RPMI8226 (cell line): ENCODE results near the gene ZNF197.
"Not testable (repeated sequence)": the region's sequence is repeated elsewhere in the genome, so short reads cannot be mapped to it uniquely, and the experiment has no call there.

Source experiments
- DNase-seq: peaks from one replicate; pipeline ENCODE4 v3.0.0-alpha.2; 2015

Gene ZNF197

DNA sequence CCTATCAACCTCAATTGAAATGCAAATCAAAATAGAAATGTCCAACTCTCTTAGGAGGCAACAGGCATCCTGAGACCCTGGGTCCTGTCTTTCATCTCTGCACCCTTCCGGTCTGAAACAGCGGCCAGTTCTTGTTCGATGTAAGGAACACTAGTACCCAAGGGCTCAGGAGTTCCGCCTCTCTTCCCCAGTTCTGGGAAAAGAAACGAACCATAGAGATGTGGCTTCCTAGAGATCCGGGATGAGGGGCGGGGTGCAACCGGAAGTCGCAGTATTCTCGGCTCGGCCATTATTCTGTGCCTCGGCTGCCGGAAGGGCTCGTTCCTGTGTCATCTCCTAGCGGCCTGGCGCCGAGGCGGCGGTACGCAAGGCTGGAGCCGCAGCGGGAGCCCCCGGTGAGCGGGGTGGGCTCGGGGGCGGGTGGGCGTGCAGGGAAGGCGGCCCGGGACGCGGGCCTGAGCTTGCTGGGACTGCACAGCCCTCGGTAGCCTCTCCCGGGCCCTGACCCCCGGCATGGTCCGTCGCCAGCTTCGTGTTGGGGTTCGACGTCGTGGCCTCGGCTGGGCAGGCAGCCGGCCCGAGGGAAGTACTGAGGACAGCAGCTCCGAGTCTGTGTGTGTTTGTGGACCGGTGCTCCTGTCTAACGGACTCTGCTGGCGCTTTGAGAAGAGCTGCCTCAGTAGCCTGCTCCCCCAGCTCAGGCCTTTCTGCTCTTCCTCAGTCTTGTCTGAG is at the start of gene ZNF197:
Gene ZNF197 (plus strand): TSS at position 288 of the 732 bp plus-strand sequence. CDS start 4,119 bp downstream, outside the sequence.
- peak; percentile 79 for DNase-seq

DNA sequence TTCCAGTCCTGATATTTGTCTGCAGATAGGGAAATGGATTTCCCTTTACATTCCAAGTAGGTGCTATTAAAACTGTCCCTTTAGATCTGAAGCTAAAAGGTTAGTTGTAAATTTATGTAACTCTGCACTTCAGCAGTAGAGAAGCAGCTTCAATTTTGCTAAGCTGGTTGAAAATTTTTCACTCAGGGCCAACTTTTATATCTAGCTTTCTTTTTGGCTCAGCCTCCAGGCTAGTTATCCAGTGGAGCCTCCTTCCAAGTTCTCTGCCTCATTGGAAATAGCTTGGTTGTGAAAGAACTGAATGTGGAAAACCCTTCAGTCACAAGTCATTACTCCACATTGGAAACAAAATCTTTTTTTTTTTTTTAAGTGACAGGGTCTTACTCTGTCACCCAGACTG is 48.2 kb upstream of the ZNF197 start:
- no peak for DNase-seq

DNA sequence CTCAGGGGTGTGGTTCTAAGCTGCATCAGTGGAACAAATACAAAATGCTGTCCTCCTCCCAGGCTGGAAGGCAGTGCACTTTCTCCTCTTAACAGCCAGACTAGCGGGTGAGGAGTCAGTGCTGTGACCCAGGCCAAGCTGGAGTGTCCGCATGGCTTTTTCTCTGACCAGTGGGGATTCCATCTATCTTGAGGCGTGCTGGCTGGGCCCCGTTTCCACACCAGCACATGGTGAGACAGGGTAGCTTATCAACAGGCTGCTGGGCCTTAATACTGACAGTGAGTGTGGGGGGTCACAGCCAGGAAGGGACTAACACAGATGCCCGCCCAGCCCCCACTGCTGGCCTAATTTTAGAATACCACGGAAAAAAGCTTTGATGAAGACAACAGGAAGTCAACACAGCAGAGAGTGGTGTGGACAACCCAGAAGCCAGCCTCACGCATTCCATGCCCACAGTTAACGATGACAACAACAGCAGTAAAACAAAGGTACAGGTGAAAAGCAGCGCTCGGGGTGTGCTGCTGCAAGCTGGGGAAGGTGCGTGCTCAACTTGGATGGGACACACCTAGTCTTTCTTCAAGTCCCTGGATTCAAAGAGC is 47.4 kb upstream of the ZNF197 start:
- DNase-seq = not testable (repeated sequence)

DNA sequence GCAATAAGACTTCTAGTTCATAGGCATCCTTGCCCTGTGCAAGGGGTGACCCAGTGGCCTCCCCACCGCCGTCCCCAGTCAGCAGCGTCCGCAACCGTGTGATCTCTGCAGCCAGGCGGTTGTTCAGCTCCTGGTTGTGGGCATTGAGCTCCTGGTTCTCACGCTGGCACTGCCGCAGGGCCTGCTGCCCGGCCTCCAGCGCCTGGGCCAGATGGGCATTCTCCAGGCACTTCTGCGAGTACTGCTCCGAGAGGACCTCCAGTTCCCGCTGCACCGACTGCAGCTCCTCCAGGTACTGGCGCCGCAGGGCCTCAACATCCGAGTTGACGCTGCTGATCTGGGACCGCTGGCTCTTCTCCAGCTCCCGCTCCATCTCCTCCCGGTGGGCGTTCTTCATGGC is 46.5 kb upstream of the ZNF197 start:
- not testable (repeated sequence) for DNase-seq

DNA sequence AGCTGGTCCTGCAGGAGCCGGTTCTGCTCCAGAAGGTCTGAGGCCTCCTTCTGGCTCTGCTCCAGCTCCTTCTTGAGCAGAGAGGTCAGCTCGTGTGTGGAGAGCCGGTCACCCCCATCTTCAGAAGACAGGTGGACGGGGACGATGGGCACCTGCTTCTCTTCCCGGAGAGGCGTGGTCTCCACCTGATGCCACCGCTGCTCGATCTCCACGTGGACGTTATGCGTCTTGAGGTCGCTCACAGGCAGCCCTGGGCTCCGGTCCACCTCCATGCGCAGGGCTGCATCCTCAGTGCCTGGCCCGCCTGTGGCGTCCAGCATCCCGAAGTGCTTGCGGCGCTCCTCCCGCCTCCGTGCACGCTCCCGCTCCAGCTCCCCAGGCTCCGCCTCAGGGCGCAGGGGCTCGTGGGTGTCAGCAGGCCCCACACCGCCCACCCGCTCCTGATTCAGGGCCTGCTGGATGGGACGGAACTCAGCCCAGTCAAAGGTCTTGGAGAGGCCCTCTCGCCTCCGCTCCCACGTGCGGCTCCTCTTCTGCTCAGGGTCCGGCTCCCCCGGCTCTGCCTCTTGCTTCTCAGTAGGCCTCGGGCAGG is 45.8 kb upstream of the ZNF197 start:
- DNase-seq = not testable (repeated sequence)

DNA sequence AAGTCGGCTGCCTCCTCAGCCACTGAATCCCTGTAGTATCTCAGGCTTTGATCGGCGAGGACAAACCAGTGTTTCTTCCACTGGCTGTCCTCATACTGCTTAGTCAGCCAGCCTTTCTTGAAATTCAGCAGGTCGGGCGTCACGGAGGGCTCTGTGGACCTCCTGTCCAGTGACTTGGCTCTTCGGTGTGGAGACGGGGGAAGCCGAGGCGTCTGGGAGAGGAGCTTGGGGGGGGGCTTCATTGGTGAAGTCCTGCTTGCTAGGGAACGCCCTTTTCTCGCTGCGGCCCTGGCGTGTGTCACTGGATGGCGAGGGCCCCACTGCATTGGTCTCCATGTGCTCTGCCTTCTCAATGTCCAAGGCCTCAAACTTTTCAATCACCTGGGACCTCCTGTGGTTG is 45.1 kb upstream of the ZNF197 start:
- not testable (repeated sequence) for DNase-seq

DNA sequence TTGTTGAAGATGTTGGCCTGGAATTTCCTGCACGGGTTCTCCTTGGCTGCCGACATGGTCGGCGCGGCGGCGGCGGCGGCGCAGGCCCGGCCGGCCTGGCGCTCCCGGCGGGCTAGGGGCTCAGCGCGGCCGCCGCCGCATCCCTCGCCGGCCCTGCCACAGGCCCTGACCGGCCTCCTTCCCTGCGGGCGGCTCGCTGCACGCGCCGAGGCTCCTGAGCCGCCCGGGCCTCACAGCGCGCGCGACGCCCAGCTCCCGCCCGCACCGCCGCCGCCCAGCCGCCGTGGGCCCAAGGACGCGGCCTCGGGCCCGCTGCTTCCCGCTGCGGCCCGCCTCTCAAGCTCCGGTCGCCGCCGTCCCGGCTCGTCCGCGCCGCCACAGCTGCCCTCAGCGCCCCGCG is 43.9 kb upstream of the ZNF197 start:
- not testable (repeated sequence) for DNase-seq

DNA sequence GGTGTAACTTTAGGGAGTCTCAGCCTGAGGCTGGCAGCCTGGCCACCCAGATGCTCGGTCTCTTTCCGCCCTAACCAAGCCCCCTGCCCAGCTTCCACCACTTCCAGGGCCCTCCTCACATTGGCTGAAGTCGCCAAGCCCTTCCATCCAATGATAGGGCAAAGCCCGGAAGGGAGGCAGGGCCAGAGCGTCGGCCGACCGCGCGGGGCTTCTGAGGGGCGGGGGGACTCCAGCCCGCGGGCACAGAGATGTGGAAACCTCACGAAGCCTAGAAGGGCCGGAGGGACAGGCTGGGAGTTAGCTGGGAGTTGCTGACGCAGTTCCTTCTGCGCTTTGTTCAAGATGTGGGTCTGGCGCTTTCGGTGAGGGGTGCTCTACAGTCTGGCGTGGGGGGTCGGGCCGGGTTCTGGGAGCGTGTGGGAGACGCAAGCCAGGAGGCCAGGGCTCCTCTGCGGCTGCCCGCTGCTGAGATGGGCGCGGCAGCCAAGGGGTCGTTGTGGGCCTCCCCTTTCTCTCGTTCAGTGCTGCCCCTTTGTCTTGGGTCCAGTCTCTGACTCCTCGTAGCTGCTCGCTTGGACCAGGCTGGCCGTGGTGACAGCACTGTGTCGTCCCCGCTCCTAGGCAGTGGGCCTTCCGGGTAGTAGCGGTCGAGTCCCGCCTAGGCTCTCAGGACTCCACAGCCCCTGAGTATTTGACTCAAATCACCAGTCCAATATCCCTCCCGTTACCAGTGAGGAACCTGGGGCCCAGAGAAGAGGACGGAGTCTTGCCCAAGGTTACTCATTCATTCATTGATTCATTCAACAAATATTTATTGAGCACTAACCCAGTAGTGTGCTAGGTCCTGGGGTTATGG is 40.0 kb upstream of the ZNF197 start, which contains the start of gene ZNF660:
Gene ZNF660 (plus strand): TSS at position 319 of the 856 bp plus-strand sequence. CDS start 9,230 bp downstream, outside the sequence.
- no peak for DNase-seq

DNA sequence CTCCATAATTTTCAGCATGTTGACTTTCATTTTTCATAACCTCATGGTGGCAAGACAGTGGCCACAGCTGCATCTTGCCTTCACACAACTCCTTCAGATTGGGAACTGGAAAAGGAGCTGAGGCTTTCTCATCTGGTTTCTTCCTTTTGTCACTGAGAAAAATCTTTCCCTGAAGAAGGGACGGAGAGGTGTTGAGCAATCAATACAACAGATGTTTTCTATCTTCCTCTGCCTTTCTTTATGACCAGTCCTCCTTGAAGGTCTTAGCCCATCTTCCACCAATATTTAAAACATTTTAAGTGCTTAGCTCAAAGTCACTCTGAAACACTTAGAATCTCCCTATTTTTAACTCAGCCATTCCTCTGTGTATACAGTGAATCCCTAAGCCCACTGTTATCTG is 28.2 kb upstream of the ZNF197 start:
- no peak for DNase-seq

DNA sequence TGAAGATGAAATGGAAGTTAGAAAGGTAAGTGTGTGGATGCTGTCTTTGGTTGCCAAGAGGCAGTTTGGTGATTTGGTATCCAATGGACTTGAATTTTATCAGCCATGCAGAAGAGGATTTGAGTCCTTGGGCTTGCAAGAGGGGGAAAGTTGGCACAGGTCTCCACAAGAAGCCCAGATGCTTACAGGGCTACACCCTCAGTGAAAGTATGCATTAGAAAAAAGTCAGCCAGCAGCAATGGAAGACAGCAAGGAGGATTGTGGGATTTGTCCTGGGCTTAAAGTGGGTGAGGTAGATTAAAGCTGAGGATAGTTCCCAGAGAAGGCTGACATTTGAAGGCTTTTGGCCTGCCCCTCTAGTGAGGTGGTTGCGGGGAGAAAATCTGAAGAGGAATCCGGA is 23.1 kb upstream of the ZNF197 start:
- DNase-seq = no peak

DNA sequence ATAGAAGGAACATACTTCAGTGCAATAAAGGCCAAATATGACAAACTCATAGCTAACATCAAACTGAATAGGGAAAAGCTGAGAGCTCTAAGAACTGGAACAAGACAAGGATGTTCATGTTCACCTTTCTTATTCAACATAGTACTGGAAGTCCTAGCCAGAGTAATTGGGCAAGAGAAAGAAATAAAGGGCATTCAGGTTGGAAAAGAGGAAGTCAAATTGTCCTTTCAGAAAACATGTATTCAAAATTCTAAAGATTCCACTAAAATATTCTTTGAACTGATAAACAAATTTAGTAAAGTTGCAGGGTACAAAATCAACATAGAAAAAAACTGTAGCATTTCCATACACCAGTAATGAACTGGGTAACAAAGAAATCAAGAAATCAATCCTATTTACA is 12.2 kb upstream of the ZNF197 start:
- DNase-seq = no peak

DNA sequence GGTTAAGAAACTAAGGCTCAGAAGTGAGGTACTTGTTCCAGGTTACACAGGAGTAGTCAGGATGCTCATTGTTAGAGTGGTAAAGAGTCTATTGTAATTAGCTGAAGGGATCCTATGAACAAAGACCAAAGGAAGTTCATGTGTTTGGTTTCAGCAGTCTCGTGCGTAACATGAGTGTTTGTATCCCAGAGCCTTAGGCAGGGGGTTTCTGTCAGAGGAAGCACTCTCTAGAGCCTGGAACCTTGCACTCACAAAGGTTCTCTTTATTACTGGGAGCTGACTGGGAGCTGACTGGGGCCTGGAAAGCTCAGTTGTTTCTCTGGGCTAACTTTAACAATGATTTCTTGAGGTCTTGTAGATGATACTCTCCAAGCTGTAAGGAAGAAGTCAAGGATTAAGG is 3.9 kb downstream of the ZNF197 start:
- DNase-seq = no peak

DNA sequence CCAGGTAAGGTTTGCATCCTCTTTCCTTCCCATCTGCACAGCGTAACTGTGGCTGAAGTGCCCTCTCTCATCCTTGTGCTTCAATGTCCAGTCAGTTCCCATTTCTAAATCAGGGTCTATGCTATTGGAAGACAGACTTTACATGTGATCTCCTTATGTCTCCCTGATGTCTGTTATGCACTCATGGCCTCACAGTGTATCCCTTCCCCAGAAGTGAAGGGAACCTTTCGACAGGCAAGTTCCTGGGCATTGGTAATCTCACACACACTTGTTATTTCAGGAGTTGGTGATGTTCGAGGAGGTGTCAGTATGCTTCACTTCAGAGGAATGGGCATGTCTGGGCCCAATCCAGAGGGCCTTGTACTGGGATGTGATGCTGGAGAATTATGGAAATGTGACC is 7.4 kb downstream of the ZNF197 start:
- no peak for DNase-seq

DNA sequence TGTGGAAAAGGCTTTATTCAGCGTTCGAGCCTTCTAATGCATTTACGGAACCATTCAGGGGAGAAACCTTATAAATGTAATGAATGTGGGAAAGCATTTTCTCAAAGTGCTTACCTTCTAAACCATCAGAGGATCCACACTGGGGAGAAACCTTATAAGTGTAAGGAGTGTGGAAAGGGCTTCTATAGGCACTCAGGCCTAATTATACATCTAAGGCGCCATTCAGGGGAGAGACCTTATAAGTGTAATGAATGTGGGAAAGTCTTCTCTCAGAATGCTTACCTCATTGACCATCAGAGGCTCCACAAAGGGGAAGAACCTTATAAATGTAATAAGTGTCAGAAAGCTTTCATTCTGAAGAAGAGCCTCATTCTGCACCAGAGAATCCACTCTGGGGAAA is 17.5 kb downstream of the ZNF197 start:
- DNase-seq = no peak

DNA sequence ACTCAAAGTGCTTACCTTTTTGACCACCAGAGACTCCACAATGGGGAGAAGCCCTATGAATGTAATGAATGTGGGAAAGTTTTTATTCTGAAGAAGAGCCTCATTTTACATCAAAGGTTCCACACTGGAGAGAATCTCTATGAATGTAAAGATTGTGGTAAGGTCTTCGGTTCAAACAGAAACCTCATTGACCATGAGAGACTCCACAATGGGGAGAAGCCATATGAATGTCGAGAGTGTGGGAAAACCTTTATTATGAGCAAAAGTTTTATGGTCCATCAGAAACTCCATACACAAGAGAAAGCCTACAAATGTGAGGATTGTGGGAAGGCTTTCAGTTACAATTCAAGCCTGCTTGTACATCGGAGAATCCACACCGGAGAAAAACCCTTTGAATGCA is 18.2 kb downstream of the ZNF197 start:
- DNase-seq = no peak

DNA sequence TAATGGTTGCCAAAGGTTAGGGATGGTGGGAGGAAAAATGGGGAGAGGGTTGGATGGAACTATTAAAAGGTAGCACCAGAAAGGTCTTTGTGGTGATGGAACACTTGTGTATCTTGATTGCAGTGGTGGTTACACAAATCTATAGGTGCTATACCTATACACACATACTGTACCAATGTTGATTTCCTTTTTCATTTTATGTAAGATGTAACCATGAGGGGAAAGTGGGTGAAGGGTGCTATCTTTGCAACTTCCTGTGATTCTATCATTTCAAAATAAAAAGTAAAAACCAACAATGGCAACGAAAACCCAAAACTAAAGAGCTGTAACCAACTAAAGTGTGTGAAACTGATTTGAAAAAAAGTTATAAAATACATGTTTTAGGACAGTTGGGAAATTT is 22.9 kb downstream of the ZNF197 start:
- no peak for DNase-seq

DNA sequence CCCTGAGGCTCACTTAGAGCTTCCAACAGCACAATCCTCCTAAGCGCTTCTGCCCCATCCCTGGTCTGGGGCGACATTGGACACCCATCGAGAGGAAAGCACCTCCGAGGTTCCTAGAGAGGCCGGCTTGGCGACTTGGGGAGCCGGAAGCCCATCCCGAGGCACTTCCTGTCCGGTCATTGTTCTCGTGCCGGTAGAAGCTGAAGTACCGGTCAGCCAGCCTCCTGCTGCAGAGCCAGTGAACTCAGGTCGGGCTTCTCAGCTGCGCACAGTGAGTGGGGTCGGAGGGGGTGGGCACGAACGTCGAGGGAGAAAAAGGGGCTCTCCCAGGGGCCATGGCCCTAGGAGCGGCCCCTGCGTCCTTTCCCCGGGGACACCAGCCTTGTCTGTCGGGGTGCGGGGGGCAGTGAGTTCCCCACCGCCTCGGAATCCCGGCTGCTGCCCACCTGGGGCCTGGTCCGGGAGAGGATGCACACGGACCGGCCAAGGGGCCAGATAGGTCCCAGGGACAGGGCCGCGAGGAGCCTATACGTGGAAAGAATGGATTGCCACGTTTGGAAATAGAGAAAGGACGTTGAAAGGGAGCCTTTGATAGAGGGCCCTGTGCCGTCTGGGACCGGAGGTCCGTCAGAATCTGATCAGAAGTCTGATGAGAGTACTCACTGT is 23.9 kb downstream of the ZNF197 start, which contains the start of gene ZNF35:
Gene ZNF35 (plus strand): TSS at position 169 of the 666 bp plus-strand sequence. CDS start 2,336 bp downstream, outside the sequence.
- DNase-seq = peak; percentile 88

DNA sequence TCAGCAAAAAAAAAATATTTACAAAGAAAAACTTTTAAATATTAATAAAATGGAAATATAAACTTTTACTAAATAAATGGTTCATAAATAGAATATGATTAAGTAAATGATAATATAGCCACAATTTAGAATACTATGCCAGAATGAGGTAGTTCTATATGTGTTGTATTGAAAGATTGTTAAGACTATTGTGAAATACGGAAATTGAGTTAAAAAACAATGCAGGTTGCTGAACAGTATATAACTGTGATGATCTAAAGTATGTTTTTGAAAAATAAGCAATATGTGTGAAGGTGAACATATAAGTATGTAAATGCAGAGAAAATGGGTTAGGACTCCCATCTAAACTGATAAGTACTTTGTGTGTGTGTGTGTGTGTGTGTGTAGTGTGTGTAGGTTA is 24.9 kb downstream of the ZNF197 start:
- DNase-seq = no peak

DNA sequence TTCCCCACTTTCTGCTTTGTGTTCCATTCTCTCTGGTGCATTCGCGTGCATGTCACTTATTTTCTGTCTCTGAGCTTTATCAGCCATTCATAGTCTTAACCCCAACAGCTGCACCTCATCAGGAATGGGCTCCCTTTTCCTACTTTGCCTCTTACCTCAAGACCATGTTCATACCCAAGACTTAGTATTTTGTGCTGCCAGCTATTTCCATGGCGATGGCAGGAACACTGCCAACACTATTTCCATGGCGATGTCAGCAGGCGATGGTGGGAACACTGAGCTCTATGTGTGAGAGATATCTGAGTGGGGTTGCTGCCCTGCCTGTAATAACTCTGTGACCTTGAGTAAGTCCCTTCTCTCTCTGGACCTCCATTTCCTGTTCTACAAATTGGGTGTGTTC is 29.2 kb downstream of the ZNF197 start:
- no peak for DNase-seq

DNA sequence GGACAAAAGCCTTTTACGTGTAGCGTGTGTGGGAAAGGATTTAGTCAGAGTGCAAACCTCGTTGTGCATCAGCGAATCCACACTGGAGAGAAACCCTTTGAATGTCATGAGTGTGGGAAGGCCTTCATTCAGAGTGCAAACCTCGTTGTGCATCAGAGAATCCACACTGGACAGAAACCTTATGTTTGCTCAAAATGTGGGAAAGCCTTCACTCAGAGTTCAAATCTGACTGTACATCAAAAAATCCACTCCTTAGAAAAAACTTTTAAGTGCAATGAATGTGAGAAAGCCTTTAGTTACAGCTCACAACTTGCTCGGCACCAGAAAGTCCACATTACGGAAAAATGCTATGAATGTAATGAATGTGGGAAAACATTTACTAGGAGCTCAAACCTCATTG is 34.2 kb downstream of the ZNF197 start:
- no peak for DNase-seq

DNA sequence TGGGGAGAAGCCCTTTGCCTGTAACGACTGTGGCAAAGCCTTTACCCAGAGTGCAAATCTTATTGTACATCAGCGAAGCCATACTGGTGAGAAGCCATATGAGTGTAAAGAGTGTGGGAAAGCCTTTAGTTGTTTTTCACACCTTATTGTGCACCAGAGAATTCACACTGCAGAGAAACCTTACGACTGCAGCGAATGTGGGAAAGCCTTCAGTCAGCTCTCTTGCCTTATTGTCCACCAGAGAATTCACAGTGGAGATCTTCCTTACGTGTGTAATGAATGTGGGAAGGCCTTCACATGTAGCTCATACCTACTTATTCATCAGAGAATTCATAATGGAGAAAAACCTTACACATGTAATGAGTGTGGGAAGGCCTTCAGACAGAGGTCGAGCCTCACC is 34.6 kb downstream of the ZNF197 start:
- DNase-seq = no peak

DNA sequence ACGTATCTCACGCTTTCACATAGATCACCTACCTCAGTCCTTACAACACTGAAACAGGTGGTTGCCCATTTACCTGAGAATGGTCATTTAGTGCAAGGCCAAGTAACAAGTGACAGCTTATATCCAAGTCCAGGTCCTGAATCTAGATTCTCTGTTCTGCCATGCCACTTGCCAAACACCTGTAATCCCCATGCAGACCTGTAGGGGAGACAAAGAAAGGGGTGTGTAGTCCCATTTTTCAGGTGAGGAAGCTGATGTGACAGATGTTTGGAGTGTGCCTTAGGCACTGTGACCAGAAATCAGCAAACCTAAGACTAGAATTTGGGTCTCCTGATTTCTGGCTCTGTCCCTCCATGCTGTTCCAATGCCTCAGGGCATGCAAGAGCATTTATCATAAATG is 36.4 kb downstream of the ZNF197 start:
- peak; percentile 15 for DNase-seq

DNA sequence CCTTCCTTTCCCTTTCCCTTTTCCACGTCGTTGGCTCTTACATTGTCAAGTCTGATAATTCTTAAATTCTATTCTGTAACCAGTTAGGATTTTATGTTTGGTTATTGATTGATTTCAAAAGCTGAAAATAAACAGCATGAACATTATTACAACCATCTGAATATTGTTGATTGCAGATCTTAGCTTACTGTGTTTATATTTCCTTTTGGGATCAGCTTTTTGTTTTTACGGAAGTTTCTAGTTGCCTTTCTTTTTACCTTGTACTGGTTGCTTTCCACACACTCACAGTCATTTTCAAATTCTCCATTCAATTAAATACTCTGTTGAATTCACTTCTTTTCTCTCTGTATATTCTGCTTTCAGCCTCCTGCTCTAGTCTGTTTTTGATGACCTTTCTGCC is 40.3 kb downstream of the ZNF197 start:
- DNase-seq = no peak
